Cardiac muscle cell (in vitro differentiated cells and primary cell): ENCODE results near the gene ARX. TPM values are rescaled to one million over a fixed set of nuclear protein-coding genes. Genes with fewer than 3 reads are reported as not detected.
A peak's percentile ranks its signal among the peaks of the same experiment; 100 is the strongest.

Experiments
- DNase-seq, 2 donors: peaks; one replicate each; pipeline versions ENCODE4 v3.0.0 to v3.0.0-alpha.2; 2010 to 2017; ENCODE audit warnings: low read depth in 1 of 2, low spot score in 1 of 2
- H3K27ac ChIP-seq: fragments of 200-600 bp; sonication (generic); 2 replicates; pipeline ENCODE4 v1.5.1; 2016
- H3K27me3 ChIP-seq: fragments of 200-600 bp; sonication (generic); 2 replicates; pipeline ENCODE4 v1.6.0; 2016; ENCODE audit warnings: control low read depth
- H3K36me3 ChIP-seq: fragments of 200-600 bp; sonication (generic); 2 replicates; pipeline ENCODE4 v1.5.1; 2016; ENCODE audit warnings: control low read depth
- H3K4me1 ChIP-seq: fragments of 200-600 bp; sonication (generic); 2 replicates; pipeline ENCODE4 v1.8.1; 2017; ENCODE audit warnings: low read depth, mild to moderate bottlenecking, mixed run types
- H3K4me3 ChIP-seq: fragments of 200-600 bp; sonication (generic); 2 replicates; pipeline ENCODE4 v1.5.1; 2016; ENCODE audit warnings: mild to moderate bottlenecking
- H3K9me3 ChIP-seq: fragments of 200-600 bp; sonication (generic); 2 replicates; pipeline ENCODE4 v1.5.1; 2017; ENCODE audit warnings: low read depth, mild to moderate bottlenecking, control low read depth
- polyA plus RNA-seq: library from polyadenylated mRNA; unstranded; fragments of >200 nt; fragmentation: Nextera tagmentation; extraction: Ambion mirVana; gene quantifications from 2 replicates; pipeline ENCODE4 v1.2.1, GENCODE V29; 2016
- total RNA-seq: library from RNA; depleted of rRNA; stranded (reverse); fragments of >200 nt; gene quantifications from 2 replicates; pipeline ENCODE4 v1.2.3, GENCODE V29; 2016
- TF ChIP-seq, protein P1 (sequence below): IDR thresholded peaks from 2 replicates; pipeline ENCODE4 v1.5.1; 2012; ENCODE audit warnings: low read depth, mild to moderate bottlenecking, low read length

ARX gene
- total and polyA plus RNA-seq, 2 experiments from 2014 or later: not detected

DNA sequence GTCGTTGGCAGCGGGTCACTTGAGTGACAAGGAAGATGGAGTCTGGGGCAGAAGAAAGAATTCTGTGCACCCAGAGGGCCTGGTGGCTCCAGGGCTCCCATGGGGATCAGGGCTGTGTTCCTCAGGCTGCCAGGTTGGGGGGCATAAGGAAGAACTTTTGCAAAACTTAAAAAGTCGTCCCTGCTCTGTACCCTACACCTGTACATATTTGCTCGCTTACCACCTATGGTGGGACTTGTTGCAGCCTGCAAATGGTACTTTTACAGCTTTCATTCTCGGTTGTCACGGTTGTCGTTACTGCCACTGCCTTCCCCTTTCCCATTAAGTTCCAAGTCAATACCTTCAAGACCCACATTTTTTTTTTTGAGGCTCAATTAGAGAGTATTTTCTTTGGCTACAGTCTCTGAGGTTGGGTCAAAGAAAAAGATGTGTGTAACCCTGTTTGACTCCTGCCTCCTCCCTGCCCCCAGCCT, 9.1 kb downstream of the ARX start:
- DNase-seq: no peak

DNA sequence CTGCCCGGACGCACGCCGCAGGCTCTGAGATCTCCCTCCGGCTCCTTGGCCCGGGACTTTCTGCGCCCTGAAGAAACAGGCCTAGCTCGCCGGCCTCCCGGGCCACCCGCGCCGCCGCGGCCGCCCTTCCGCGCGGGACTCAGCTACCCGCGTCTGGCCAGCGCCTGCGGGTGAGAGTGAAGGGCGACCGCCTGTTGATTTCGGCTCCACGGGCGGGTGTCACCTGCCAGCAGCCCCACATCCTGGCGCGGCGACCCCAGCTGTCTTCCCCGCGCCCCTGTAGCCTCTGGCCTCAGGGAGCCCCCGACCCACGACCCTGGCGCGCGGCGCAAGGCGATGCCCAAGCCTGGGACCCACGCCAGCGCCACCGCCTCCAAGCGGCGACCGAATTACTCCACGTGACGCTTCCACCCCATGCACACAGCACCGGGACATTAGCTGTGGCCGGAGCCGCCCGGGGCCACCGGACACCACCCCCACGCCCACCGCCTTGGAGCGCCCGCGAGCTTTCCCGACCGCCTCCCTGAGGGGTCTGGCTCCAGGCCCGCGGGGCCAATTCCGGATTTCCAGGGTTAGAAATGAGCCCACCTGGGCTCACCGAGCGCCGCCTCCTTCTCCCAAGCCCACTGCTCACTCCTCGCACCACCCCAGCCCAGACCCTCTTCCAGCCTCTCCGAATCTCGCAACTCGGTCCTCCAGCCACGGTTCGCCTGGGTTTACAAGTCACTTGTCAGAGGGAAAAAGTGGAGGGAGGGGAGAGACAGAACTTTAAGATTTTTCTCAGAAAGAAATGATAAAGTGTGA, 10.2 kb downstream of the ARX start:
- TF ChIP-seq, protein P1, sequence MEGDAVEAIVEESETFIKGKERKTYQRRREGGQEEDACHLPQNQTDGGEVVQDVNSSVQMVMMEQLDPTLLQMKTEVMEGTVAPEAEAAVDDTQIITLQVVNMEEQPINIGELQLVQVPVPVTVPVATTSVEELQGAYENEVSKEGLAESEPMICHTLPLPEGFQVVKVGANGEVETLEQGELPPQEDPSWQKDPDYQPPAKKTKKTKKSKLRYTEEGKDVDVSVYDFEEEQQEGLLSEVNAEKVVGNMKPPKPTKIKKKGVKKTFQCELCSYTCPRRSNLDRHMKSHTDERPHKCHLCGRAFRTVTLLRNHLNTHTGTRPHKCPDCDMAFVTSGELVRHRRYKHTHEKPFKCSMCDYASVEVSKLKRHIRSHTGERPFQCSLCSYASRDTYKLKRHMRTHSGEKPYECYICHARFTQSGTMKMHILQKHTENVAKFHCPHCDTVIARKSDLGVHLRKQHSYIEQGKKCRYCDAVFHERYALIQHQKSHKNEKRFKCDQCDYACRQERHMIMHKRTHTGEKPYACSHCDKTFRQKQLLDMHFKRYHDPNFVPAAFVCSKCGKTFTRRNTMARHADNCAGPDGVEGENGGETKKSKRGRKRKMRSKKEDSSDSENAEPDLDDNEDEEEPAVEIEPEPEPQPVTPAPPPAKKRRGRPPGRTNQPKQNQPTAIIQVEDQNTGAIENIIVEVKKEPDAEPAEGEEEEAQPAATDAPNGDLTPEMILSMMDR: no peak
- Histone ChIP-seq H3K9me3 (no peaks in the 10 kb centered on the region), H3K4me1 (peaks cover 22% of the 10 kb centered on the region), H3K4me3 (peak overlapping the region; percentile 10), H3K27me3 (peaks cover 100% of the 10 kb centered on the region), H3K36me3 (no peaks in the 10 kb centered on the region), H3K27ac (no peak overlapping the region)
- DNase-seq: no peak

More for the DNA sequence above, 9.1 kb downstream of the ARX start:
- TF ChIP-seq, protein P1: no peak
- Histone ChIP-seq H3K4me1 (peaks cover 22% of the 10 kb centered on the region), H3K36me3 (no peaks in the 10 kb centered on the region), H3K4me3 (no peak overlapping the region), H3K27ac (no peak overlapping the region), H3K27me3 (peaks cover 100% of the 10 kb centered on the region), H3K9me3 (no peaks in the 10 kb centered on the region)

DNA sequence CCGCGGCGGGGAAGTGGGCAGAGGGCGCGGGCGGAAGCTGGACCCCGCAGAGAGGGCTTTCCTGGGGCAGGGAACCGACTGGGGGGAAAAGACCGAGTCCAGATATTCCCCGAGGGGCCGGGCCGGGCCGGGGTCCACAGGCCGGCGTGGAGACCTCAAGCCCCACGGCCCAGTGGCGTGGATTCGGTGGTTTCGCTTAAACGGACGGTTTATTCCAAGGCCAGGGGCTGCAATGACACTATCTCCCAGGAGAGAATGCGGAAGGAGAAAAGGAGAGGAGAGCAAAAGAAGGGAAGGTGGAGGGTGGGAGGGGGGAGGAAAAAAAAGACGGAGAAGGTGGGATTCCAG, 10.8 kb downstream of the ARX start:
- Histone ChIP-seq H3K4me1 (peaks cover 22% of the 10 kb centered on the region), H3K4me3 (peak overlapping the region; percentile 10), H3K9me3 (no peaks in the 10 kb centered on the region), H3K36me3 (no peaks in the 10 kb centered on the region), H3K27ac (no peak overlapping the region), H3K27me3 (peaks cover 100% of the 10 kb centered on the region)
- no peak for DNase-seq
- TF ChIP-seq, protein P1: no peak

DNA sequence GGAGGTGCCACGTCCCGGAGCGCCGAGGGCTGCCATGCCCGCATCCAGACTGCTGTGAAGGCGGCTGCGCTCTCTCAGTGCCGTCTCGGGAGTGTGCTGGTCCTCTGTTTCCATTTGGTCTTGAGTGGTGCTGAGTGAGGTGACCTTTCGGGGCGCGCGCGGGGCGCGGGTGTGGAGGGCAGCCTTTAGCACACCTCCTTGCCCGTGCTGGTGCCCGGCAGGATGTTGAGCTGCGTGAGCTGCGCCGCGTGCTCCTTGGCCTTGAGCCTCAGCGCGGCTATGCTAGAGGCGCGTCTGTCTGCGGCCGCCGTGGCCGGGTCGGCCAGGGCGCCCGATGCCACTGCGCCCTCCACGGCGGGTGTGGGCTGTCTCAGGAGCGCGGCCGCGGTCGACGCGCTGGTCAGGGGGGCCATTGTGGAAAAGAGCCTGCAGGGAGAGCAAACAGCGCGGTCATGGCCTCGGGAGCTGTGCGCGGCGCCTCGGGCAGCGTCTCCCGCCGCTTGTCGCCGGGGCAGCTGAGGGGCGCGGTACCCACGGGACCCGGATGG, 11.2 kb downstream of the ARX start:
- H3K4me3 ChIP-seq: peak overlapping the region; percentile 10
- no peaks in the 10 kb centered on the region for H3K36me3 ChIP-seq
- no peaks in the 10 kb centered on the region for H3K9me3 ChIP-seq
- TF ChIP-seq, protein P1: no peak
- DNase-seq: no peak
- peaks cover 22% of the 10 kb centered on the region for H3K4me1 ChIP-seq
- H3K27me3 ChIP-seq: peaks cover 100% of the 10 kb centered on the region
- no peak overlapping the region for H3K27ac ChIP-seq

DNA sequence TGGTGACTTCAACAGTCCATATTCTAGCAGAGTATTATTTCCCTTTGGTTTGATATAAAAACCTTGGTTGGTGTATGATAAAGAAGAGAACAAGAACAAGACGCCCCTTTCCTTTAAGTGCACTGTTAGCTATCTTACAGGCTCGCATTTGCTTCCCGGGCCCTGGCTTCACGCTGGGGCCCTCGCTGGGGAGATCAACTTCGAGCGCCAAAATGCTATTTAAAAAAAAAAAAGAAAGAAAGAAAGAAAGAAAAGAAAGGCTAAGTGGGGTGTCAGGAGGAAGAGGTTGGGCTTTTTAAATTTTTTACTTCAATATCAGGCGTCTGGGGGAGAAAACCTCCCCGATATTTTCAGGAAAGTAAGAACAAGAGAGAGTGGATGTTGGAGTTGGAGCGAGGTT, 11.7 kb downstream of the ARX start:
- DNase-seq: no peak
- Histone ChIP-seq H3K4me3 (no peak overlapping the region), H3K9me3 (no peaks in the 10 kb centered on the region), H3K4me1 (peaks cover 22% of the 10 kb centered on the region), H3K36me3 (no peaks in the 10 kb centered on the region), H3K27ac (no peak overlapping the region), H3K27me3 (peaks cover 100% of the 10 kb centered on the region)
- TF ChIP-seq, protein P1: no peak
